CD8-positive, alpha-beta memory T cell (primary cell): ENCODE results near the gene MINDY1. TPM values are rescaled to one million over a fixed set of nuclear protein-coding genes. Genes with fewer than 3 reads are reported as not detected.

Source experiments
- CTCF ChIA-PET: fragments of 350-600 bp; sonication (Branson Sonifier 250); formaldehyde crosslinking; loops from one replicate; lab custom pipeline; 2021; ENCODE audit warnings: antibody characterized with exemption; lab: Charles Lee
- POLR2A ChIA-PET: fragments of 350-600 bp; sonication (Branson Sonifier 250); formaldehyde crosslinking; loops from one replicate; lab custom pipeline; 2021; ENCODE audit warnings: antibody characterized with exemption; lab: Charles Lee
- DNase-seq, 5 donors: peaks; one replicate each; pipeline versions ENCODE4 v3.0.0 to v3.0.0-alpha.2; 2020 to 2022; ENCODE audit warnings: mixed read lengths in 1 of 5
- H3K27ac ChIP-seq: one replicate; pipeline ENCODE4 v1.7.0; 2013; ENCODE audit warnings: low read depth, mild to moderate bottlenecking, low read length, moderate library complexity
- H3K27me3 ChIP-seq: 2 replicates; pipeline ENCODE4 v1.7.0; 2013; ENCODE audit warnings: low read length, mild to moderate bottlenecking; ENCODE audit not compliant: insufficient read depth, poor library complexity, severe bottlenecking
- H3K36me3 ChIP-seq: 2 replicates; pipeline ENCODE4 v1.7.0; 2013; ENCODE audit warnings: mild to moderate bottlenecking, low read length, moderate library complexity; ENCODE audit not compliant: insufficient read depth
- H3K4me1 ChIP-seq: 2 replicates; pipeline ENCODE4 v1.7.0; 2013; ENCODE audit warnings: mild to moderate bottlenecking, low read length, moderate library complexity; ENCODE audit not compliant: insufficient read depth
- H3K4me3 ChIP-seq: 2 replicates; pipeline ENCODE4 v1.7.0; 2013; ENCODE audit warnings: mild to moderate bottlenecking, low read length
- H3K9me3 ChIP-seq: 2 replicates; pipeline ENCODE4 v1.7.0; 2013; ENCODE audit warnings: mild to moderate bottlenecking, low read length
- H3K27ac Mint-ChIP-seq, 8 donors: one replicate each; pipeline ENCODE4 v1.8.0; 2020 to 2021; ENCODE audit warnings: mixed read lengths in 8 of 8, mild to moderate bottlenecking in 6 of 8, inconsistent platforms in 3 of 8, moderate library complexity in 3 of 8
- H3K27me3 Mint-ChIP-seq, 2 donors: one replicate each; pipeline ENCODE4 v1.8.0; 2020 to 2021; ENCODE audit warnings: mixed read lengths in 2 of 2, mild to moderate bottlenecking in 1 of 2, moderate library complexity in 1 of 2
- H3K36me3 Mint-ChIP-seq, 3 donors: one replicate each; pipeline ENCODE4 v1.8.0; 2020 to 2021; ENCODE audit warnings: mixed read lengths in 3 of 3, inconsistent platforms in 1 of 3, mild to moderate bottlenecking in 1 of 3
- H3K4me1 Mint-ChIP-seq, 3 donors: one replicate each; pipeline ENCODE4 v1.8.0; 2020 to 2021; ENCODE audit warnings: mixed read lengths in 3 of 3, inconsistent platforms in 1 of 3, mild to moderate bottlenecking in 1 of 3
- H3K4me3 Mint-ChIP-seq, 7 donors: one replicate each; pipeline ENCODE4 v1.8.0; 2020 to 2021; ENCODE audit warnings: mixed read lengths in 7 of 7, mild to moderate bottlenecking in 6 of 7, moderate library complexity in 4 of 7, inconsistent platforms in 2 of 7
- H3K9me3 Mint-ChIP-seq, 5 donors: one replicate each; pipeline ENCODE4 v1.8.0; 2020 to 2022; ENCODE audit warnings: mixed read lengths in 5 of 5, mild to moderate bottlenecking in 3 of 5, moderate library complexity in 2 of 5, inconsistent platforms in 1 of 5
- polyA plus RNA-seq: library from polyadenylated mRNA; unstranded; fragments of 300-500 nt; fragmentation: Illumina TruSeq; gene quantifications from one replicate; pipeline ENCODE4 v1.2.3, GENCODE V29; 2021
- total RNA-seq, 2 experiments: library from RNA; stranded (reverse); gene quantifications; one replicate each; pipeline ENCODE4 v1.2.3, GENCODE V29; 2021

Gene MINDY1
- total and polyA plus RNA-seq, 3 experiments from 2014 or later = 1.8 to 6.3 (median 5.7) TPM

GRCh38 chr1:150999051-150999674 is 7.5 kb downstream of the MINDY1 start:
- no peak overlapping the region for H3K4me3 Mint-ChIP-seq
- no peaks in the 10 kb centered on the region for H3K9me3 Mint-ChIP-seq
- H3K27ac ChIP-seq = peak overlapping the region; percentile 30
- no peak overlapping the region for H3K27ac Mint-ChIP-seq
- peaks cover 0 to 5% (median 3%) of the 10 kb centered on the region in 3 donors for H3K36me3 Mint-ChIP-seq
- H3K4me3 ChIP-seq = no peak overlapping the region
- ChIA-PET CTCF (interaction anchor here (0.7 to 1.0 kb wide), 2 partner anchors 11 to 19 kb away, joined by 4 read pairs; no protein-coding TSS in a partner anchor), POLR2A (no interaction called here)
- no peak for DNase-seq
- H3K9me3 ChIP-seq = no peaks in the 10 kb centered on the region
- H3K27me3 ChIP-seq = no peaks in the 10 kb centered on the region
- peaks cover 14 to 31% (median 31%) of the 10 kb centered on the region in 3 donors for H3K4me1 Mint-ChIP-seq
- peaks cover 26% of the 10 kb centered on the region for H3K36me3 ChIP-seq
- peaks cover 2 to 8% of the 10 kb centered on the region in 2 donors for H3K27me3 Mint-ChIP-seq
- H3K4me1 ChIP-seq = peaks cover 54% of the 10 kb centered on the region

- Mint-ChIP-seq H3K27me3 (peaks cover 2 to 8% of the 10 kb centered on the region in 2 donors), H3K27ac (no peak overlapping the region)
- CTCF ChIA-PET = interaction anchor here (5.4 kb wide), 1 partner anchor 18 kb away, joined by 46 read pairs; the partner anchor contains the start of gene ANXA9
Observed at GRCh38 chr1:150997949-150998348, 8.8 kb downstream of the MINDY1 start.

GRCh38 chr1:150997126-150997872 is 9.4 kb downstream of the MINDY1 start:
- Histone ChIP-seq H3K36me3 (peaks cover 25% of the 10 kb centered on the region), H3K4me1 (peaks cover 38% of the 10 kb centered on the region), H3K9me3 (no peaks in the 10 kb centered on the region), H3K4me3 (no peak overlapping the region), H3K27ac (no peak overlapping the region), H3K27me3 (no peaks in the 10 kb centered on the region)
- Mint-ChIP-seq H3K9me3 (no peaks in the 10 kb centered on the region), H3K27me3 (peaks cover 2 to 8% of the 10 kb centered on the region in 2 donors), H3K4me1 (peaks cover 5 to 15% (median 14%) of the 10 kb centered on the region in 3 donors), H3K4me3 (no peak overlapping the region), H3K27ac (peak overlapping the region in 1 of 8 donors; percentile 58), H3K36me3 (peaks cover 0 to 5% (median 3%) of the 10 kb centered on the region in 3 donors)
- DNase-seq = no peak
- ChIA-PET POLR2A (no interaction called here), CTCF (interaction anchor here (0.6 to 5.4 kb wide), 7 partner anchors 9 to 741 kb away, joined by 3 to 46 read pairs (median 9); partner anchors contain the start of genes ANXA9, C1orf56, CDC42SE1 and MINDY1)

More at GRCh38 chr1:150997949-150998348, 8.8 kb downstream of the MINDY1 start:
- peak overlapping the region in 1 of 7 donors; percentile 68 for H3K4me3 Mint-ChIP-seq
- H3K36me3 ChIP-seq = peaks cover 26% of the 10 kb centered on the region
- POLR2A ChIA-PET = no interaction called here
- DNase-seq = no peak
- no peaks in the 10 kb centered on the region for H3K9me3 Mint-ChIP-seq
- no peaks in the 10 kb centered on the region for H3K27me3 ChIP-seq
- H3K4me1 Mint-ChIP-seq = peaks cover 10 to 22% (median 21%) of the 10 kb centered on the region in 3 donors
- no peak overlapping the region for H3K4me3 ChIP-seq
- peaks cover 0 to 5% (median 3%) of the 10 kb centered on the region in 3 donors for H3K36me3 Mint-ChIP-seq
- H3K27ac ChIP-seq = no peak overlapping the region
- H3K9me3 ChIP-seq = no peaks in the 10 kb centered on the region
- H3K4me1 ChIP-seq = peaks cover 45% of the 10 kb centered on the region

- Mint-ChIP-seq H3K4me1 (peaks cover 5 to 7% (median 6%) of the 10 kb centered on the region in 3 donors), H3K27me3 (peaks cover 2 to 8% of the 10 kb centered on the region in 2 donors), H3K9me3 (no peaks in the 10 kb centered on the region), H3K36me3 (peaks cover 0 to 4% (median 3%) of the 10 kb centered on the region in 3 donors), H3K4me3 (peak overlapping the region in 1 of 7 donors; percentile 67), H3K27ac (peak overlapping the region in 5 of 8 donors; percentile 22 to 93 (median 63))
- no peaks in the 10 kb centered on the region for H3K27me3 ChIP-seq
- no peaks in the 10 kb centered on the region for H3K9me3 ChIP-seq
- no peak overlapping the region for H3K4me3 ChIP-seq
- peaks cover 24% of the 10 kb centered on the region for H3K4me1 ChIP-seq
- ChIA-PET CTCF (interaction anchor here (0.7 to 5.4 kb wide), 16 partner anchors 10 to 740 kb away, joined by 3 to 46 read pairs (median 5); partner anchors contain the start of genes ANXA9, C1orf56 and MINDY1), POLR2A (interaction anchor here (0.8 kb wide), 1 partner anchor 52 kb away, joined by 9 read pairs; the partner anchor contains the start of gene C1orf56)
- H3K36me3 ChIP-seq = peaks cover 22% of the 10 kb centered on the region
- no peak overlapping the region for H3K27ac ChIP-seq
- DNase-seq = peak in 2 of 5 donors; percentile 23 to 40
Observed at GRCh38 chr1:150995896-150996295, 10.8 kb downstream of the MINDY1 start.

- Mint-ChIP-seq H3K27me3 (peaks cover 2 to 5% of the 10 kb centered on the region in 2 donors), H3K9me3 (no peaks in the 10 kb centered on the region), H3K36me3 (peaks cover 0 to 3% (median 2%) of the 10 kb centered on the region in 3 donors), H3K4me1 (peaks cover 5 to 7% (median 6%) of the 10 kb centered on the region in 3 donors), H3K4me3 (peak overlapping the region in 1 of 7 donors; percentile 67), H3K27ac (peak overlapping the region in 3 of 8 donors; percentile 22 to 76 (median 47))
- CTCF ChIA-PET = interaction anchor here (0.6 to 5.4 kb wide), 16 partner anchors 9 to 741 kb away, joined by 3 to 46 read pairs (median 5); partner anchors contain the start of genes ANXA9, C1orf56 and MINDY1
- H3K4me3 ChIP-seq = no peak overlapping the region
- no peak for DNase-seq
- H3K9me3 ChIP-seq = no peaks in the 10 kb centered on the region
- H3K36me3 ChIP-seq = peaks cover 22% of the 10 kb centered on the region
- H3K4me1 ChIP-seq = peaks cover 20% of the 10 kb centered on the region
- POLR2A ChIA-PET = no interaction called here
- H3K27me3 ChIP-seq = no peaks in the 10 kb centered on the region
- H3K27ac ChIP-seq = no peak overlapping the region
Observed at GRCh38 chr1:150995460-150995859, 11.2 kb downstream of the MINDY1 start.

GRCh38 chr1:150994248-150994647 is 12.5 kb downstream of the MINDY1 start:
- no peak overlapping the region for H3K27ac Mint-ChIP-seq
- Histone ChIP-seq H3K4me1 (peaks cover 8% of the 10 kb centered on the region), H3K27me3 (no peaks in the 10 kb centered on the region), H3K27ac (no peak overlapping the region), H3K9me3 (no peaks in the 10 kb centered on the region), H3K36me3 (peaks cover 10% of the 10 kb centered on the region), H3K4me3 (no peak overlapping the region)
- H3K36me3 Mint-ChIP-seq = peaks cover 0 to 3% (median 2%) of the 10 kb centered on the region in 3 donors
- no peak for DNase-seq
- ChIA-PET POLR2A (no interaction called here), CTCF (interaction anchor here (1.6 to 5.4 kb wide), 5 partner anchors 12 to 739 kb away, joined by 3 to 46 read pairs (median 9); partner anchors contain the start of genes ANXA9, C1orf56 and MINDY1)
- no peak overlapping the region for H3K4me3 Mint-ChIP-seq
- H3K9me3 Mint-ChIP-seq = no peaks in the 10 kb centered on the region
- peaks cover 5 to 7% (median 6%) of the 10 kb centered on the region in 3 donors for H3K4me1 Mint-ChIP-seq
- peaks cover 2 to 3% of the 10 kb centered on the region in 2 donors for H3K27me3 Mint-ChIP-seq

- Histone ChIP-seq H3K4me3 (no peak overlapping the region), H3K27me3 (no peaks in the 10 kb centered on the region), H3K4me1 (peaks cover 5% of the 10 kb centered on the region), H3K36me3 (no peaks in the 10 kb centered on the region), H3K27ac (no peak overlapping the region), H3K9me3 (no peaks in the 10 kb centered on the region)
- Mint-ChIP-seq H3K4me3 (no peak overlapping the region), H3K27me3 (no peaks in the 10 kb centered on the region), H3K36me3 (peaks cover 0 to 3% (median 2%) of the 10 kb centered on the region in 3 donors), H3K4me1 (peaks cover 5 to 7% (median 6%) of the 10 kb centered on the region in 3 donors), H3K27ac (no peak overlapping the region), H3K9me3 (no peaks in the 10 kb centered on the region)
- POLR2A ChIA-PET = no interaction called here
- CTCF ChIA-PET = no interaction called here
- DNase-seq = no peak
Observed at GRCh38 chr1:150992626-150993025, 14.1 kb downstream of the MINDY1 start.
